SK-N-SH (cell line): ENCODE results near the gene IFT27.

ENCODE experiments used
- CTCF ChIP-seq: fragments of 200-600 bp; sonication (generic); IDR thresholded peaks from 2 replicates; pipeline ENCODE4 v1.6.1; 2017; ENCODE audit warnings: antibody characterized with exemption, mild to moderate bottlenecking, moderate library complexity
- MXI1 ChIP-seq: IDR thresholded peaks from 2 replicates; pipeline ENCODE4 v1.6.1; 2012; ENCODE audit warnings: mild to moderate bottlenecking, low read depth, low read length, improper control_type of control experiment
- RCOR1 ChIP-seq: fragments of 150-350 bp; IDR thresholded peaks from 2 replicates; pipeline ENCODE4 v1.6.1; 2017; ENCODE audit warnings: antibody characterized with exemption, low read length
- YY1 ChIP-seq: IDR thresholded peaks from 2 replicates; pipeline ENCODE4 v1.4.0; 2012; ENCODE audit warnings: low read depth, mild to moderate bottlenecking

- TF ChIP-seq YY1 (no peak), MXI1 (no peak), RCOR1 (no peak), CTCF (no peak)
These were observed 19.7 kb upstream of the IFT27 start for GRCh38 chr22:36795633-36796032.
